ENCODE results near the gene CNTFR.

GRCh38 chr9:34520096-34520495 is 69.4 kb downstream of the CNTFR start:
- no peak for TF ChIP-seq CTCF (IDR thresholded peaks at IDR 0.05; ENCODE audit: insufficient read depth, low read depth, low read length)
- no peak for TF ChIP-seq EZH2 (IDR thresholded peaks at IDR 0.05; ENCODE audit: insufficient read depth, low read length)

Measured in astrocyte (in vitro differentiated cells and primary cell).